Measurements from ENCODE around the gene EPDR1. TPM values are rescaled to one million over a fixed set of nuclear protein-coding genes. Genes with fewer than 3 reads are reported as not detected.

EPDR1 gene
- total and polyA plus RNA-seq, 4 donors = 4.3 to 12.7 (median 9.6) TPM

DNA sequence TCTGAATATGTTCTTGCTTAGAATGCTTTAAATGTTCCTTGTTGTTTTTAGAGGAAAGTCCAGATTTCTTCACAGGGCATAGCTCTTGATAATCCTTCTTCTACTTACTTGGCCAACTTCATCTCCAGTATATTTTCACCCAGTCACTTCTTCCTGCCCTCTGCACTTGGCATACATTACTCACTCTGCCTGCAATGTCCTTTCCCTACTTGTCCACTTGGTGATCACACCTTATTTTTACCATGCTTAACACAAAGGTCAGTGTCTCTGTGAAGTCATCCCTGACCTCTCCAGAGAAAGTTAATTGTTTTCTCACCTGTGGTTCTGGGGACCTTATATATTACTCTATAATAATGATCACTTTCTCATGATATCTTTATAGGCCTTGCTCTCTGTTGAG lies 27.1 kb upstream of the EPDR1 start:
- no peak overlapping the region for H3K4me3 ChIP-seq (ENCODE audit: low read depth in 1 of 3, low read length in 3 of 3)
- H3K27ac ChIP-seq (ENCODE audit: low read depth in 1 of 2, low read length in 2 of 2) = no peak overlapping the region
- peaks cover 0 to 4% (median 0%) of the 10 kb centered on the region in 4 donors for H3K27me3 ChIP-seq (ENCODE audit: control insufficient read depth in 4 of 4, insufficient read depth in 4 of 4, low read length in 3 of 4)
- no peaks in the 10 kb centered on the region for H3K36me3 ChIP-seq (ENCODE audit: control insufficient read depth in 4 of 4, insufficient read depth in 3 of 4, low read depth in 1 of 4, low read length in 3 of 4)
- TF ChIP-seq TAF1 (conservative IDR thresholded peaks at IDR 0.05) (no peak), GABPA (IDR thresholded peaks at IDR 0.05 in 1 of 2, conservative IDR thresholded peaks at IDR 0.05 in 1 of 2) (no peak), EGR1 (IDR thresholded peaks at IDR 0.05; ENCODE audit: low read depth in 2 of 2) (no peak)
- TF ChIP-seq, protein P1, sequence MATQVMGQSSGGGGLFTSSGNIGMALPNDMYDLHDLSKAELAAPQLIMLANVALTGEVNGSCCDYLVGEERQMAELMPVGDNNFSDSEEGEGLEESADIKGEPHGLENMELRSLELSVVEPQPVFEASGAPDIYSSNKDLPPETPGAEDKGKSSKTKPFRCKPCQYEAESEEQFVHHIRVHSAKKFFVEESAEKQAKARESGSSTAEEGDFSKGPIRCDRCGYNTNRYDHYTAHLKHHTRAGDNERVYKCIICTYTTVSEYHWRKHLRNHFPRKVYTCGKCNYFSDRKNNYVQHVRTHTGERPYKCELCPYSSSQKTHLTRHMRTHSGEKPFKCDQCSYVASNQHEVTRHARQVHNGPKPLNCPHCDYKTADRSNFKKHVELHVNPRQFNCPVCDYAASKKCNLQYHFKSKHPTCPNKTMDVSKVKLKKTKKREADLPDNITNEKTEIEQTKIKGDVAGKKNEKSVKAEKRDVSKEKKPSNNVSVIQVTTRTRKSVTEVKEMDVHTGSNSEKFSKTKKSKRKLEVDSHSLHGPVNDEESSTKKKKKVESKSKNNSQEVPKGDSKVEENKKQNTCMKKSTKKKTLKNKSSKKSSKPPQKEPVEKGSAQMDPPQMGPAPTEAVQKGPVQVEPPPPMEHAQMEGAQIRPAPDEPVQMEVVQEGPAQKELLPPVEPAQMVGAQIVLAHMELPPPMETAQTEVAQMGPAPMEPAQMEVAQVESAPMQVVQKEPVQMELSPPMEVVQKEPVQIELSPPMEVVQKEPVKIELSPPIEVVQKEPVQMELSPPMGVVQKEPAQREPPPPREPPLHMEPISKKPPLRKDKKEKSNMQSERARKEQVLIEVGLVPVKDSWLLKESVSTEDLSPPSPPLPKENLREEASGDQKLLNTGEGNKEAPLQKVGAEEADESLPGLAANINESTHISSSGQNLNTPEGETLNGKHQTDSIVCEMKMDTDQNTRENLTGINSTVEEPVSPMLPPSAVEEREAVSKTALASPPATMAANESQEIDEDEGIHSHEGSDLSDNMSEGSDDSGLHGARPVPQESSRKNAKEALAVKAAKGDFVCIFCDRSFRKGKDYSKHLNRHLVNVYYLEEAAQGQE (IDR thresholded peaks at IDR 0.05) = no peak
- no peak for DNase-seq (ENCODE audit: low spot score)
- no peaks in the 10 kb centered on the region for H3K9me3 ChIP-seq (ENCODE audit: control insufficient read depth in 4 of 4, low read length in 3 of 4)
- no peaks in the 10 kb centered on the region for H3K4me1 ChIP-seq (ENCODE audit: control insufficient read depth in 4 of 4, insufficient read depth in 4 of 4, low read length in 3 of 4)
- H3K9ac ChIP-seq (ENCODE audit: low read depth in 1 of 2, low read length in 2 of 2) = no peak overlapping the region

DNA sequence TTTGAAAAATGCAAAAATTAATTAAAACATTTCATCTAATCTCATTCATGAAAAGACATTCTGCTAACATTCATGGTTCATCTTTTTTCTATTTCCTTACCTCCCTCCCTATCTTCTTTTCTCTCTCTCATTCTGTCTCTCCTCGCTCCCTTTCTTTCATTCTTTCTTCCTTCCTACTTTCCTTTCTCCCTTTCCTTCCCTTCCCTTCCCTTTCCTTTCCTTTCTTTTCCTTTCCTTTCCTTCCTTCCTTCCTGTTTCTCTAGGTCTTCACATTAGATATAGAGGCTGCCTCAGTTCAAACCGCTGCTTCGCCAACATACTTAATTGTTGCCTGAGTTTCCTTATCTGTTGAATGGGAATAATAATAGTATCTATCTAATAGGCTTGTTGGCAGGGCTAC lies 25.8 kb upstream of the EPDR1 start:
- DNase-seq (ENCODE audit: low spot score) = no peak
- TF ChIP-seq JUND (IDR thresholded peaks at IDR 0.05) (no peak), TAF1 (conservative IDR thresholded peaks at IDR 0.05) (no peak), FOXA2 (IDR thresholded peaks at IDR 0.05) (no peak), YY1 (IDR thresholded peaks at IDR 0.05) (no peak), RAD21 (IDR thresholded peaks at IDR 0.05) (no peak), HNF4A (conservative IDR thresholded peaks at IDR 0.05) (no peak), GABPA (IDR thresholded peaks at IDR 0.05 in 1 of 2, conservative IDR thresholded peaks at IDR 0.05 in 1 of 2) (no peak), FOXA1 (IDR thresholded peaks at IDR 0.05) (no peak), NR2F2 (IDR thresholded peaks at IDR 0.05) (no peak), SP1 (IDR thresholded peaks at IDR 0.05) (no peak)
- TF ChIP-seq, protein P2, sequence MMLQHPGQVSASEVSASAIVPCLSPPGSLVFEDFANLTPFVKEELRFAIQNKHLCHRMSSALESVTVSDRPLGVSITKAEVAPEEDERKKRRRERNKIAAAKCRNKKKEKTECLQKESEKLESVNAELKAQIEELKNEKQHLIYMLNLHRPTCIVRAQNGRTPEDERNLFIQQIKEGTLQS (IDR thresholded peaks at IDR 0.05) = no peak
- TF ChIP-seq, protein P1 (IDR thresholded peaks at IDR 0.05) = no peak
- TF ChIP-seq, protein P3, sequence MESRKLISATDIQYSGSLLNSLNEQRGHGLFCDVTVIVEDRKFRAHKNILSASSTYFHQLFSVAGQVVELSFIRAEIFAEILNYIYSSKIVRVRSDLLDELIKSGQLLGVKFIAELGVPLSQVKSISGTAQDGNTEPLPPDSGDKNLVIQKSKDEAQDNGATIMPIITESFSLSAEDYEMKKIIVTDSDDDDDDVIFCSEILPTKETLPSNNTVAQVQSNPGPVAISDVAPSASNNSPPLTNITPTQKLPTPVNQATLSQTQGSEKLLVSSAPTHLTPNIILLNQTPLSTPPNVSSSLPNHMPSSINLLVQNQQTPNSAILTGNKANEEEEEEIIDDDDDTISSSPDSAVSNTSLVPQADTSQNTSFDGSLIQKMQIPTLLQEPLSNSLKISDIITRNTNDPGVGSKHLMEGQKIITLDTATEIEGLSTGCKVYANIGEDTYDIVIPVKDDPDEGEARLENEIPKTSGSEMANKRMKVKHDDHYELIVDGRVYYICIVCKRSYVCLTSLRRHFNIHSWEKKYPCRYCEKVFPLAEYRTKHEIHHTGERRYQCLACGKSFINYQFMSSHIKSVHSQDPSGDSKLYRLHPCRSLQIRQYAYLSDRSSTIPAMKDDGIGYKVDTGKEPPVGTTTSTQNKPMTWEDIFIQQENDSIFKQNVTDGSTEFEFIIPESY (IDR thresholded peaks at IDR 0.05) = no peak
- TF ChIP-seq, protein P4, sequence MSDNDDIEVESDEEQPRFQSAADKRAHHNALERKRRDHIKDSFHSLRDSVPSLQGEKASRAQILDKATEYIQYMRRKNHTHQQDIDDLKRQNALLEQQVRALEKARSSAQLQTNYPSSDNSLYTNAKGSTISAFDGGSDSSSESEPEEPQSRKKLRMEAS (IDR thresholded peaks at IDR 0.05) = no peak
- no peaks in the 10 kb centered on the region for H3K36me3 ChIP-seq (ENCODE audit: control insufficient read depth in 4 of 4, insufficient read depth in 3 of 4, low read depth in 1 of 4, low read length in 3 of 4)
- 77% methylated on average over 3 of the region's 3 CpGs for WGBS
- H3K4me1 ChIP-seq (ENCODE audit: control insufficient read depth in 4 of 4, insufficient read depth in 4 of 4, low read length in 3 of 4) = no peaks in the 10 kb centered on the region
- H3K9me3 ChIP-seq (ENCODE audit: control insufficient read depth in 4 of 4, low read length in 3 of 4) = no peaks in the 10 kb centered on the region
- no peak overlapping the region for H3K9ac ChIP-seq (ENCODE audit: low read depth in 1 of 2, low read length in 2 of 2)
- H3K4me3 ChIP-seq (ENCODE audit: low read depth in 1 of 3, low read length in 3 of 3) = no peak overlapping the region
- peaks cover 0 to 4% (median 0%) of the 10 kb centered on the region in 4 donors for H3K27me3 ChIP-seq (ENCODE audit: control insufficient read depth in 4 of 4, insufficient read depth in 4 of 4, low read length in 3 of 4)
- no peak overlapping the region for H3K27ac ChIP-seq (ENCODE audit: low read depth in 1 of 2, low read length in 2 of 2)
